Epithelial cell of esophagus (primary cell): ENCODE results near the gene EEF2K.

Experiments used
- DNase-seq: peaks from one replicate; pipeline ENCODE4 v3.0.0; 2010; ENCODE audit warnings: low read depth
- H3K4me3 ChIP-seq: 2 replicates; pipeline ENCODE4 v1.5.1; 2011; ENCODE audit warnings: mild to moderate bottlenecking, low read length, control low read depth
- CTCF ChIP-seq: IDR thresholded peaks from 2 replicates; pipeline ENCODE4 v1.5.1; 2011; ENCODE audit warnings: low read depth, mild to moderate bottlenecking, low read length, control low read depth, inconsistent platforms; ENCODE audit not compliant: insufficient read depth; ENCODE audit errors: missing control alignments

EEF2K gene

GRCh38 chr16:22336581-22336980, 130.5 kb downstream of the EEF2K start:
- no peak for TF ChIP-seq CTCF
- no peak overlapping the region for H3K4me3 ChIP-seq
- DNase-seq = no peak

- DNase-seq = no peak
- no peak overlapping the region for H3K4me3 ChIP-seq
- TF ChIP-seq CTCF = no peak
Observed at GRCh38 chr16:22337045-22337444, 131.0 kb downstream of the EEF2K start.

- no peak overlapping the region for H3K4me3 ChIP-seq
- TF ChIP-seq CTCF = no peak
- no peak for DNase-seq
Observed at GRCh38 chr16:22337849-22338635, 132.0 kb downstream of the EEF2K start.
